ENCODE data around the gene ABCF1.

GRCh38 chr6:30600451-30600961 lies 29.3 kb downstream of the ABCF1 start:
- no peak for TF ChIP-seq CTCF (IDR thresholded peaks at IDR 0.05)
- TF ChIP-seq POLR2A (IDR thresholded peaks at IDR 0.05) = no peak

Measured in vagina (tissue), 2 donors.